Panc1 (cell line): ENCODE results near the gene PDILT. TPM values are rescaled to one million over a fixed set of nuclear protein-coding genes. Genes with fewer than 3 reads are reported as not detected.

Experiments used
- ATAC-seq: fragments of 200-7000 bp; cut with Tn5 transposase; 2 replicates; pipeline ENCODE4 v1.9.1; 2020; ENCODE audit warnings: mild to moderate bottlenecking, moderate library complexity
- BruUV-seq: library from RNA; stranded (reverse); fragments of 400-500 nt; replicated peaks from 2 replicates; lab custom pipeline; 2021; lab: Mats Ljungman, UMichigan
- CTCF ChIA-PET: fragments of 300-600 bp; sonication (Branson Sonifier 250); formaldehyde crosslinking; loops from one replicate; lab custom pipeline; 2022; ENCODE audit warnings: antibody characterized with exemption; lab: Charles Lee
- POLR2A ChIA-PET: fragments of 300-600 bp; sonication (Branson Sonifier 250); formaldehyde crosslinking; loops from one replicate; lab custom pipeline; 2022; ENCODE audit warnings: antibody characterized with exemption; lab: Charles Lee
- DNase-seq: peaks from one replicate; pipeline ENCODE4 v3.0.0-alpha.2; 2010; ENCODE audit warnings: low read depth, low spot score
- H3K27ac ChIP-seq: 2 replicates; pipeline ENCODE4 v1.5.1; 2011; ENCODE audit warnings: mild to moderate bottlenecking, low read length, inconsistent platforms
- H3K27me3 ChIP-seq: fragments of 200-500 bp; sonication (Bioruptor generic); 2 replicates; pipeline ENCODE4 v1.6.0; 2014; ENCODE audit warnings: low read length, inconsistent platforms; ENCODE audit not compliant: control insufficient read depth, insufficient read depth
- H3K36me3 ChIP-seq: fragments of 200-500 bp; sonication (Bioruptor generic); 2 replicates; pipeline ENCODE4 v1.5.1; 2014; ENCODE audit warnings: inconsistent platforms, mild to moderate bottlenecking, low read length, moderate library complexity; ENCODE audit not compliant: control insufficient read depth, insufficient read depth
- H3K4me1 ChIP-seq: 2 replicates; pipeline ENCODE4 v1.5.1; 2011; ENCODE audit warnings: inconsistent platforms, mild to moderate bottlenecking, low read length, moderate library complexity; ENCODE audit not compliant: control insufficient read depth, insufficient read depth
- H3K4me3 ChIP-seq, 2 experiments: 2 replicates each; pipeline ENCODE4 v1.5.1; 2011 to 2012; ENCODE audit warnings: low read depth in 2 of 2, low read length in 2 of 2, mild to moderate bottlenecking in 2 of 2, inconsistent platforms in 1 of 2, moderate library complexity in 1 of 2
- H3K9me3 ChIP-seq: fragments of 200-500 bp; sonication (Bioruptor generic); 2 replicates; pipeline ENCODE4 v1.5.1; 2014; ENCODE audit warnings: low read depth, mild to moderate bottlenecking, inconsistent platforms, low read length, moderate library complexity; ENCODE audit not compliant: control insufficient read depth, insufficient read depth
- CTCF ChIP-seq: fragments of 450-650 bp; IDR thresholded peaks from 2 replicates; pipeline ENCODE4 v1.5.1; 2017; ENCODE audit warnings: mild to moderate bottlenecking
- POLR2AphosphoS5 ChIP-seq: IDR thresholded peaks from 2 replicates; pipeline ENCODE4 v1.6.1; 2012; ENCODE audit warnings: mild to moderate bottlenecking, low read depth, low read length, moderate library complexity
- REST ChIP-seq, 2 experiments: IDR thresholded peaks; 2 replicates each; pipeline ENCODE4 v1.6.1; 2011 to 2012; ENCODE audit warnings: low read depth in 2 of 2, control low read depth in 1 of 2, low read length in 1 of 2, mild to moderate bottlenecking in 1 of 2, moderate library complexity in 1 of 2; ENCODE audit not compliant: insufficient read depth in 1 of 2
- SIN3A ChIP-seq: IDR thresholded peaks from 2 replicates; pipeline ENCODE4 v1.6.1; 2012; ENCODE audit warnings: low read depth, mild to moderate bottlenecking, low read length, moderate library complexity, borderline replicate concordance; ENCODE audit not compliant: insufficient read depth
- TCF7L2 ChIP-seq: IDR thresholded peaks from 2 replicates; pipeline ENCODE4 v1.6.1; 2011; ENCODE audit warnings: mild to moderate bottlenecking, low read depth, low read length, inconsistent platforms
- in situ Hi-C: cut with HindIII; loops from 2 replicates; pipeline ENCODE4 v1.10.0; 2016; ENCODE audit warnings: low sequenced_read_pairs, low pct_unique_long_range_greater_than_20kb
- intact Hi-C: fragments of 100-400 bp; cut with micrococcal nuclease; formaldehyde crosslinking; loops from one replicate; pipeline ENCODE4 v1.10.0; 2022; ENCODE audit not compliant: unreplicated experiment
- total RNA-seq: library from RNA; stranded (reverse); gene quantifications from one replicate; pipeline ENCODE4 v1.2.1, GENCODE V29; 2021; ENCODE audit not compliant: unreplicated experiment

PDILT gene
- total RNA-seq, 1 experiment from 2014 or later: not detected

GRCh38 chr16:20369452-20370054 lies 35.0 kb downstream of the PDILT start:
- no peak for ATAC-seq

GRCh38 chr16:20364051-20364450 lies 40.5 kb downstream of the PDILT start:
- Histone ChIP-seq H3K4me1 (no peaks in the 10 kb centered on the region), H3K9me3 (no peaks in the 10 kb centered on the region), H3K36me3 (no peaks in the 10 kb centered on the region), H3K27me3 (peaks cover 25% of the 10 kb centered on the region), H3K27ac (no peak overlapping the region), H3K4me3 (no peak overlapping the region)
- POLR2A ChIA-PET: no interaction called here
- intact Hi-C loops (no loop called here), in situ Hi-C loops (no loop called here)
- DNase-seq: no peak
- ATAC-seq: no peak
- CTCF ChIA-PET: interaction anchor here (0.6 kb wide), 1 partner anchor 22 kb away, joined by 5 read pairs; no protein-coding TSS in a partner anchor
- TF ChIP-seq CTCF (no peak), POLR2AphosphoS5 (no peak), REST (IDR thresholded peaks at IDR 0.05; ENCODE audit: insufficient read depth in 1 of 2, low read depth in 2 of 2, low read length in 1 of 2) (no peak), SIN3A (no peak), TCF7L2 (no peak)
- no TSS peak for BruUV-seq

More at GRCh38 chr16:20369452-20370054, 35.0 kb downstream of the PDILT start:
- Histone ChIP-seq H3K36me3 (no peaks in the 10 kb centered on the region), H3K9me3 (no peaks in the 10 kb centered on the region), H3K4me3 (no peak overlapping the region), H3K4me1 (no peaks in the 10 kb centered on the region), H3K27me3 (peaks cover 11% of the 10 kb centered on the region), H3K27ac (no peak overlapping the region)
- BruUV-seq: no TSS peak
- ChIA-PET CTCF (no interaction called here), POLR2A (no interaction called here)
- intact Hi-C loops: no loop called here
- DNase-seq: no peak
- in situ Hi-C loops: no loop called here
- no peak for TF ChIP-seq SIN3A
- TF ChIP-seq POLR2AphosphoS5: no peak
- no peak for TF ChIP-seq REST (IDR thresholded peaks at IDR 0.05; ENCODE audit: insufficient read depth in 1 of 2, low read depth in 2 of 2, low read length in 1 of 2)
- TF ChIP-seq CTCF: no peak
